Gastrocnemius medialis (tissue), 4 donors: ENCODE results near the gene SCAMP3. TPM values are rescaled to one million over a fixed set of nuclear protein-coding genes. Genes with fewer than 3 reads are reported as not detected.
A peak's percentile ranks its signal among the peaks of the same experiment; 100 is the strongest.
"Not testable (repeated sequence)": the region's sequence is repeated elsewhere in the genome, so short reads cannot be mapped to it uniquely, and the experiment has no call there.

Experiments used
- ATAC-seq, 2 donors: fragments of 150-250 bp; one replicate each; pipeline ENCODE4 v1.9.1; 2016
- DNase-seq, 2 donors: peaks; one replicate each; pipeline ENCODE4 v3.0.0-alpha.2; 2019
- H3K27ac ChIP-seq, 4 donors: fragments of 200-600 bp; sonication (generic); 1 replicate in 1 of 4; 2 replicates in 3 of 4; pipeline ENCODE4 v1.5.1; 2016 to 2018; ENCODE audit warnings: mild to moderate bottlenecking in 2 of 4, moderate library complexity in 1 of 4
- H3K27me3 ChIP-seq, 3 donors: fragments of 200-600 bp; sonication (generic) in 2 of 3; 1 replicate in 1 of 3; 2 replicates in 2 of 3; pipeline versions ENCODE4 v1.5.1 to v1.6.0; 2016 to 2019; ENCODE audit warnings: mild to moderate bottlenecking in 1 of 3, moderate library complexity in 1 of 3
- H3K36me3 ChIP-seq, 2 donors: fragments of 200-600 bp; sonication (generic) in 1 of 2; one replicate each; pipeline ENCODE4 v1.5.1; 2017 to 2018
- H3K4me1 ChIP-seq, 2 donors: fragments of 200-600 bp; sonication (generic) in 1 of 2; one replicate each; pipeline ENCODE4 v1.5.1; 2016 to 2017; ENCODE audit warnings: mild to moderate bottlenecking in 2 of 2
- H3K4me3 ChIP-seq, 4 donors: fragments of 200-600 bp; sonication (generic) in 3 of 4; 1 replicate in 1 of 4; 2 replicates in 3 of 4; pipeline ENCODE4 v1.5.1; 2016 to 2019; ENCODE audit warnings: mild to moderate bottlenecking in 2 of 4
- H3K9me3 ChIP-seq, 3 donors: fragments of 200-600 bp; sonication (generic) in 2 of 3; 1 replicate in 1 of 3; 2 replicates in 2 of 3; pipeline ENCODE4 v1.5.1; 2016 to 2019
- POLR2A ChIP-seq, 2 donors: fragments of 450-650 bp; IDR thresholded peaks; one replicate each; pipeline ENCODE4 v1.6.1; 2017; ENCODE audit warnings: antibody characterized with exemption in 2 of 2, mild to moderate bottlenecking in 2 of 2, moderate library complexity in 2 of 2
- in situ Hi-C, 4 donors: fragments of 200-750 bp; cut with MboI; loops; one replicate each; pipeline versions ENCODE4 v1.15.0 to v1.8.0; 2017; ENCODE audit warnings: low sequenced_read_pairs in 4 of 4
- intact Hi-C: fragments of 100-400 bp; cut with DNase I; formaldehyde crosslinking; loops from one replicate; pipeline ENCODE4 v1.15.1; 2023; ENCODE audit warnings: low total_unique reads
- total RNA-seq, 4 donors: library from RNA; depleted of rRNA; stranded (reverse); fragments of >200 nt; gene quantifications; one replicate each; pipeline versions ENCODE4 v1.1.0 to v1.2.3, GENCODE V29; 2016
- TF ChIP-seq, protein P1 (sequence below), 5 experiments: fragments of 450-650 bp in 3 of 5; fragments of 200-600 bp in 2 of 5; sonication (generic) in 2 of 5; IDR thresholded peaks in 4 of 5; conservative IDR thresholded peaks in 1 of 5; 1 replicate in 4 of 5; 2 replicates in 1 of 5; pipeline ENCODE4 v1.5.1; 2016 to 2019; ENCODE audit warnings: antibody characterized with exemption in 5 of 5, mild to moderate bottlenecking in 3 of 5, moderate library complexity in 3 of 5

Gene SCAMP3
- total RNA-seq, 4 donors from 2014 or later, result 60.0 to 108 (median 79.3) TPM

DNA sequence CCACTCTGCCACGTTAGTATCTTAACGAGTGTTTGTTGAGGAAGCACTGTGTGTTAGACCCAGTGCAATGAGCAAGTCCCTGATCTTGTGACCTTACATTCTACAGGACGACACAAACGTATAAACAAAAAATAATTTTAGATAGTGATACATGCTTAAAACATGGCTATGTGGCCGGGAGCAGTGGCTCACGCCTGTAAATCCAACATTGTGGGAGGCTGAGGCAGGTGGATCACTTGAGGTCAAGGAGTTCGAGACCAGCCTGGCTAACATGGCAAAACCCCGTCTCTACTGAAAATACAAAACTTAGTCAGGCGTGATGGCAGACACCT, 34.1 kb downstream of the SCAMP3 start:
- H3K4me3 ChIP-seq, result peak overlapping the region; percentile 55 to 92 (median 70)
- DNase-seq (no peak), ATAC-seq (peak in 1 of 2 donors; percentile 9)
- TF ChIP-seq POLR2A (IDR thresholded peaks at IDR 0.05), result no peak
- TF ChIP-seq, protein P1, sequence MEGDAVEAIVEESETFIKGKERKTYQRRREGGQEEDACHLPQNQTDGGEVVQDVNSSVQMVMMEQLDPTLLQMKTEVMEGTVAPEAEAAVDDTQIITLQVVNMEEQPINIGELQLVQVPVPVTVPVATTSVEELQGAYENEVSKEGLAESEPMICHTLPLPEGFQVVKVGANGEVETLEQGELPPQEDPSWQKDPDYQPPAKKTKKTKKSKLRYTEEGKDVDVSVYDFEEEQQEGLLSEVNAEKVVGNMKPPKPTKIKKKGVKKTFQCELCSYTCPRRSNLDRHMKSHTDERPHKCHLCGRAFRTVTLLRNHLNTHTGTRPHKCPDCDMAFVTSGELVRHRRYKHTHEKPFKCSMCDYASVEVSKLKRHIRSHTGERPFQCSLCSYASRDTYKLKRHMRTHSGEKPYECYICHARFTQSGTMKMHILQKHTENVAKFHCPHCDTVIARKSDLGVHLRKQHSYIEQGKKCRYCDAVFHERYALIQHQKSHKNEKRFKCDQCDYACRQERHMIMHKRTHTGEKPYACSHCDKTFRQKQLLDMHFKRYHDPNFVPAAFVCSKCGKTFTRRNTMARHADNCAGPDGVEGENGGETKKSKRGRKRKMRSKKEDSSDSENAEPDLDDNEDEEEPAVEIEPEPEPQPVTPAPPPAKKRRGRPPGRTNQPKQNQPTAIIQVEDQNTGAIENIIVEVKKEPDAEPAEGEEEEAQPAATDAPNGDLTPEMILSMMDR (IDR thresholded peaks at IDR 0.05 in 4 of 5, conservative IDR thresholded peaks at IDR 0.05 in 1 of 5), result no peak
- H3K36me3 ChIP-seq, result no peaks in the 10 kb centered on the region
- H3K27me3 ChIP-seq, result no peaks in the 10 kb centered on the region
- in situ Hi-C loops (no loop called here), intact Hi-C loops (loop anchor here (5.0 kb wide), 1 partner anchor 56 kb away; the partner anchor contains the start of genes KRTCAP2 and TRIM46)
- H3K4me1 ChIP-seq, result peaks cover 8 to 15% of the 10 kb centered on the region in 2 donors
- no peaks in the 10 kb centered on the region for H3K9me3 ChIP-seq
- H3K27ac ChIP-seq, result peak overlapping the region; percentile 77 to 83 (median 78)

DNA sequence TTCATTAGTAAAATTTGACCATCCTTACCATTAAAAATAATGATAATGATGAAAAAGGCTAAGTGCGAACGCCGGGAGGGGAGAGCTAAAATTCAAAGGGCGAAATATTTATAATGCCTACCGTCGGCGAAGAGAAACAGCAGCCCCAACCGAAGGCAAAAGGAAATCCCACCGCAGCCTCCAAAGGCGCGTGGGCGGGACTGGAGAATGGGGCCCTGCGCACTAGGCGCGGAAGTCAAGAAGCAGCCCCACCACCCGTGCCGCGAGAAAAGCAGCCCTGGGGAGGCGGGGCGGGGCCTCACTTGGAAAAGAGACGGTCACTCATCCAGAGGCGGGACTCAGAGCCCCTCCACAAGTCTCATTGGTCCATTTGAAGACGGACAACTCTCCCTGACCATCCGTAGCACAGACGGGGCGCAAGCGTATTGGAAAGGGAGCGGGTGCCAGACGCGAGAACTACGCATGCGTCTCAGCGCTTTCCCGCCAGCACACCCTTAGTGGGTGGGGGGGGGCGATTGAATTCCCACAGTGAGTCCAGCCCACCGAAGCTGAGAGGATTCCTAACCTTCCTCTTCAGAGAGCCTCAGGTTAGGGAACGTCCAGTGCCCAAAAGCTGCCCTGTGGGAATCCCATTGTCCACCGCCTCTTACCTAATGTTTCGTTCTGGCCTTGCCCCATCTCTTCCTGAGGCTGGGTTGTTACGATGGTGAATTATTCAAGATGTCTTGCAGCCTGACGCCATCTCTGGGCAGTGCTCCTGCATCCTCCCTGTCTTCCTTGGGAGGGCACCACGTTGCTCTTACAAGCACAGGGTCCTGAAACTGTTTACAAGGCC, 34.7 kb downstream of the SCAMP3 start:
- Histone ChIP-seq H3K9me3 (no peaks in the 10 kb centered on the region), H3K27me3 (no peaks in the 10 kb centered on the region), H3K36me3 (no peaks in the 10 kb centered on the region), H3K27ac (peak overlapping the region; percentile 77 to 83 (median 78)), H3K4me1 (peaks cover 8 to 15% of the 10 kb centered on the region in 2 donors), H3K4me3 (peak overlapping the region; percentile 55 to 92 (median 70))
- TF ChIP-seq, protein P1 (IDR thresholded peaks at IDR 0.05 in 4 of 5, conservative IDR thresholded peaks at IDR 0.05 in 1 of 5), result peak in 1 of 5 experiments; percentile 3
- TF ChIP-seq POLR2A (IDR thresholded peaks at IDR 0.05), result peak; percentile 53 to 74
- intact Hi-C loops, result loop anchor here (2.0 to 5.0 kb wide), 2 partner anchors 15 to 55 kb away; partner anchors contain the start of genes KRTCAP2 and TRIM46
- ATAC-seq, result peak; percentile 99 to 100
- in situ Hi-C loops, result no loop called here
- peak; percentile 97 to 99 for DNase-seq

DNA sequence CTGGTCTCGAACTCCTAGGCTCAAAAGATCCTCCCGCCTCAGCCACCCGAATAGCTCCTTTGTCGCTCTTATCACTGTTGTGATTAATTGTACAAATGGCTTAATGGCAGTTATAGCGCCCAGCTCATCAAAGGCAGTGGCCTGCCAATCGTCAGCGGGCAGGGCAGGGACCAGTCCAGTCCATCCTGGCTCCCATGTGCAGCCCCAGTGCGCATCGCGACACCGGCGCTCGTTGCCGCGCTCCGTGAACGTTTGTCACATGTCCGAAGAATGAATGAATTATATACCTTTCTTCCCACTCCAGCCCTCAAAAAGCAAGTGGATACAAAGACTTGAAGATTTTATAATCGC, 35.3 kb downstream of the SCAMP3 start:
- no peaks in the 10 kb centered on the region for H3K36me3 ChIP-seq
- no peaks in the 10 kb centered on the region for H3K9me3 ChIP-seq
- TF ChIP-seq, protein P1 (IDR thresholded peaks at IDR 0.05 in 4 of 5, conservative IDR thresholded peaks at IDR 0.05 in 1 of 5), result peak in 2 of 5 experiments; percentile 4 to 8
- no peak for TF ChIP-seq POLR2A (IDR thresholded peaks at IDR 0.05)
- DNase-seq (peak in 1 of 2 donors; percentile 31), ATAC-seq (peak; percentile 42 to 47)
- H3K27me3 ChIP-seq, result no peaks in the 10 kb centered on the region
- intact Hi-C loops (loop anchor here (1.0 to 5.0 kb wide), 3 partner anchors 16 to 55 kb away; partner anchors contain the start of genes KRTCAP2, THBS3 and TRIM46), in situ Hi-C loops (no loop called here)
- H3K4me1 ChIP-seq, result peaks cover 8 to 15% of the 10 kb centered on the region in 2 donors
- H3K4me3 ChIP-seq, result peak overlapping the region; percentile 55 to 92 (median 70)
- peak overlapping the region; percentile 77 to 83 (median 78) for H3K27ac ChIP-seq

DNA sequence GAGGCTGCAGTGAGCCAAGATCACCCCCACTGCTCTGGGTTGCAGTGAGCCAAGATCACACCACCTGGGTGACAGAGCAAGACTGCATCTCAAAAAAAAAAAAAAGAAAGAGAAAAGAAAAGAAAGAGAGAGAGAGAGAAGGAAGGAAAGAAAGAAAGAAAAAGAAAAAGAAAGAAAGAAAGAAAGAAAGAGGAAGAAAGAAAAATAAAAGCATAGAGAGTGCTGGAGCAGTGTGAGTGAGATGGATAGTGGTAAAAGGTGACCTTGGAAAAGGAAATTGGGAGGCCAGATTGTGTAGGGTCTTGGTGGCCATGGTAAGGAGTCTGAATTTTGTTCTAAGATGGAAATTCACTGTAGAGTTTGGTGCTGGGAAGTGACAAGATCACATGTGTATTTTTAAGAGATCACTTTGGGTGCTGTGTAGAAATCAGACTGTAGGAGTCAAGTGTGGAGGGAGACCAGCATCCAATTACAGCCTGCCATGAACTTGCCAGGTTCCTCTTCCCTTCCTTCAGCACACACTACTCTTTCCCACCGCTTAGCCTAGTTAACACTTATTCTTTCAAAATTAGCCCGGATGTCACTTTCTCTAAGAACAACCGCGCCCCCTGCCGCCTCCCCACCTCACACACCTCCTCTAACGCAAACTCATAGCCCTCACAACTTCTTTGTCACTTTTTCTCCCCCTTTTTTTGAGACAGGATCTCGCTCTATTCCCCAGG, 35.8 kb downstream of the SCAMP3 start:
- Histone ChIP-seq H3K27me3 (no peaks in the 10 kb centered on the region), H3K27ac (peak overlapping the region; percentile 77 to 83 (median 78)), H3K36me3 (no peaks in the 10 kb centered on the region), H3K9me3 (no peaks in the 10 kb centered on the region), H3K4me1 (peaks cover 8 to 15% of the 10 kb centered on the region in 2 donors), H3K4me3 (peak overlapping the region; percentile 55 to 92 (median 70))
- in situ Hi-C loops, result no loop called here
- no peak for TF ChIP-seq POLR2A (IDR thresholded peaks at IDR 0.05)
- TF ChIP-seq, protein P1 (IDR thresholded peaks at IDR 0.05 in 4 of 5, conservative IDR thresholded peaks at IDR 0.05 in 1 of 5), result peak; percentile 22 to 62 (median 53)
- peak; percentile 29 for ATAC-seq
- intact Hi-C loops, result loop anchor here (1.0 to 5.0 kb wide), 3 partner anchors 16 to 54 kb away; partner anchors contain the start of genes KRTCAP2, THBS3 and TRIM46
- DNase-seq, result peak; percentile 33 to 53

DNA sequence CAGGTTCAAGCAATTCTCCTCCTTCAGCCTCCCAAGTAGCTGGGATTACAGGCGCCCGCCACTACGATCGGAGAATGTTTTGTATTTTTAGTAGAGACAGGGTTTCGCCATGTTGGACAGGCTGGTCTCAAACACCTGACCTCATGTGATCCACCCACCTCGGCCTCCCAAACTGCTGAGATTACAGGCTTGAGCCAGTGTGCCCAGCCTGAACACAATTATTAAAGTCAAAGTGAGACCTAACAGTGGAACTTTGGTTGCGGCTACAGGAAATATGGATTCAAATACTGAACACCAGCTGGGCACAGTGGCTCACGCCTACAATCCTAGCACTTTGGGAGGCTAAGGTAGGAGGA, 36.8 kb downstream of the SCAMP3 start:
- H3K27ac ChIP-seq, DNase-seq, H3K27me3 ChIP-seq, ATAC-seq, H3K4me3 ChIP-seq, H3K36me3 ChIP-seq, in situ Hi-C loops, H3K9me3 ChIP-seq: not testable (repeated sequence)
- intact Hi-C loops, result loop anchor here (5.0 kb wide), 1 partner anchor 53 kb away; the partner anchor contains the start of genes KRTCAP2 and TRIM46
- H3K4me1 ChIP-seq, result peaks cover 8 to 15% of the 10 kb centered on the region in 2 donors
